WTC11 (cell line): ENCODE measurements around the gene NELL1. TPM values are rescaled to one million over a fixed set of nuclear protein-coding genes. Genes with fewer than 3 reads are reported as not detected.

Experiments used
- ATAC-seq: fragments of 200-7000 bp; cut with Tn5 transposase; 2 replicates; pipeline ENCODE4 v1.10.0; 2021; ENCODE audit warnings: mild to moderate bottlenecking, moderate library complexity
- CTCF ChIA-PET: fragments of 300-600 bp; sonication (Branson Sonifier 250); formaldehyde crosslinking; loops from one replicate; lab custom pipeline; 2021; ENCODE audit warnings: antibody characterized with exemption; lab: Charles Lee
- POLR2A ChIA-PET: fragments of 350-600 bp; sonication (Branson Sonifier 250); formaldehyde crosslinking; loops from one replicate; lab custom pipeline; 2021; ENCODE audit warnings: antibody characterized with exemption; lab: Charles Lee
- DNase-seq: peaks from one replicate; pipeline ENCODE4 v3.0.0; 2021; ENCODE audit warnings: low spot score
- H3K27ac Mint-ChIP-seq: 2 replicates; pipeline ENCODE4 v1.8.0; 2021; ENCODE audit warnings: mixed read lengths
- H3K27me3 Mint-ChIP-seq: 2 replicates; pipeline ENCODE4 v1.8.0; 2021; ENCODE audit warnings: low read depth, mild to moderate bottlenecking, moderate library complexity, mixed read lengths
- H3K36me3 Mint-ChIP-seq: 2 replicates; pipeline ENCODE4 v1.8.0; 2021; ENCODE audit warnings: mixed read lengths
- H3K4me1 Mint-ChIP-seq: 2 replicates; pipeline ENCODE4 v1.8.0; 2022; ENCODE audit warnings: mixed read lengths
- H3K4me3 Mint-ChIP-seq: 2 replicates; pipeline ENCODE4 v1.8.0; 2021; ENCODE audit warnings: mild to moderate bottlenecking, moderate library complexity, mixed read lengths
- H3K9me3 Mint-ChIP-seq: 2 replicates; pipeline ENCODE4 v1.8.0; 2021; ENCODE audit warnings: mixed read lengths
- E2F4 ChIP-seq: sonication (generic); formaldehyde crosslinking; IDR thresholded peaks from 2 replicates; pipeline ENCODE4 v1.8.1; 2022; ENCODE audit warnings: low read depth, mild to moderate bottlenecking, moderate library complexity, missing genetic modification reagents, borderline replicate concordance
- FOXP1 ChIP-seq: sonication (generic); formaldehyde crosslinking; IDR thresholded peaks from 2 replicates; pipeline ENCODE4 v1.8.0; 2022; ENCODE audit warnings: missing genetic modification reagents, mild to moderate bottlenecking, moderate library complexity, borderline replicate concordance
- GABPB1 ChIP-seq: sonication (generic); formaldehyde crosslinking; IDR thresholded peaks from 2 replicates; pipeline ENCODE4 v1.8.1; 2023; ENCODE audit warnings: mild to moderate bottlenecking, missing genetic modification reagents
- HMGA2 ChIP-seq: fragments of 250-450 bp; sonication (Bioruptor Pico); IDR thresholded peaks from 2 replicates; pipeline ENCODE4 v1.4.0; 2021; ENCODE audit warnings: mild to moderate bottlenecking, moderate library complexity
- JAZF1 ChIP-seq: fragments of 250-450 bp; sonication (Bioruptor Pico); IDR thresholded peaks from 2 replicates; pipeline ENCODE4 v1.9.0; 2021; ENCODE audit warnings: moderate library complexity, mild to moderate bottlenecking, inconsistent platforms
- MAX ChIP-seq: sonication (generic); formaldehyde crosslinking; IDR thresholded peaks from 2 replicates; pipeline ENCODE4 v1.8.0; 2022; ENCODE audit warnings: mild to moderate bottlenecking, missing genetic modification reagents
- MXD4 ChIP-seq: fragments of 250-450 bp; sonication (Bioruptor Pico); IDR thresholded peaks from 2 replicates; pipeline ENCODE4 v1.8.0; 2021; ENCODE audit warnings: mild to moderate bottlenecking, moderate library complexity, borderline replicate concordance
- PRRX2 ChIP-seq: fragments of 250-450 bp; sonication (Bioruptor Pico); IDR thresholded peaks from 2 replicates; pipeline ENCODE4 v1.8.0; 2021; ENCODE audit warnings: mild to moderate bottlenecking
- RELA ChIP-seq: sonication (generic); formaldehyde crosslinking; IDR thresholded peaks from 2 replicates; pipeline ENCODE4 v1.8.1; 2022; ENCODE audit warnings: missing genetic modification reagents, mild to moderate bottlenecking, borderline replicate concordance
- SMAD3 ChIP-seq: sonication (generic); formaldehyde crosslinking; IDR thresholded peaks from 2 replicates; pipeline ENCODE4 v1.8.0; 2022; ENCODE audit warnings: missing genetic modification reagents, mild to moderate bottlenecking, borderline replicate concordance
- SMAD4 ChIP-seq: sonication (generic); formaldehyde crosslinking; IDR thresholded peaks from 2 replicates; pipeline ENCODE4 v1.8.0; 2022; ENCODE audit warnings: mild to moderate bottlenecking, missing genetic modification reagents
- SOX15 ChIP-seq: fragments of 250-450 bp; sonication (Bioruptor Pico); IDR thresholded peaks from 2 replicates; pipeline ENCODE4 v1.9.0; 2021; ENCODE audit warnings: mild to moderate bottlenecking
- STAT6 ChIP-seq: sonication (generic); formaldehyde crosslinking; conservative IDR thresholded peaks from 2 replicates; pipeline ENCODE4 v1.8.1; 2023; ENCODE audit warnings: mild to moderate bottlenecking, low read depth, missing genetic modification reagents, moderate library complexity
- TCF7 ChIP-seq: sonication (generic); formaldehyde crosslinking; IDR thresholded peaks from 2 replicates; pipeline ENCODE4 v1.8.0; 2022; ENCODE audit warnings: mild to moderate bottlenecking, low read depth, missing genetic modification reagents, moderate library complexity
- TP53 ChIP-seq: sonication (generic); formaldehyde crosslinking; IDR thresholded peaks from 2 replicates; pipeline ENCODE4 v1.8.1; 2023; ENCODE audit warnings: mild to moderate bottlenecking, missing genetic modification reagents
- ZNF219 ChIP-seq: sonication (generic); formaldehyde crosslinking; IDR thresholded peaks from 2 replicates; pipeline ENCODE4 v1.8.0; 2023; ENCODE audit warnings: missing genetic modification reagents, mild to moderate bottlenecking, borderline replicate concordance
- ZNF232 ChIP-seq: sonication (generic); formaldehyde crosslinking; IDR thresholded peaks from 2 replicates; pipeline ENCODE4 v1.8.0; 2022; ENCODE audit warnings: mild to moderate bottlenecking, missing genetic modification reagents
- ZNF281 ChIP-seq: sonication (generic); formaldehyde crosslinking; IDR thresholded peaks from 2 replicates; pipeline ENCODE4 v1.8.0; 2023; ENCODE audit warnings: mild to moderate bottlenecking, missing genetic modification reagents
- ZNF416 ChIP-seq: fragments of 250-450 bp; sonication (Bioruptor Pico); IDR thresholded peaks from 2 replicates; pipeline ENCODE4 v1.9.0; 2021; ENCODE audit warnings: mild to moderate bottlenecking, inconsistent platforms
- total RNA-seq: library from RNA; stranded (reverse); gene quantifications from 3 replicates; pipeline ENCODE4 v1.2.3, GENCODE V29; 2021
- TF ChIP-seq, protein P1 (sequence below): fragments of 250-450 bp; sonication (Bioruptor Pico); conservative IDR thresholded peaks from 2 replicates; pipeline ENCODE4 v1.9.0; 2021; ENCODE audit warnings: mild to moderate bottlenecking

Gene NELL1
- total RNA-seq, 1 experiment from 2014 or later, result 1.8 TPM

GRCh38 chr11:21385669-21386440 is 716.5 kb downstream of the NELL1 start (continued):
- TF ChIP-seq TP53 (no peak), TCF7 (CRISPR knock-in tag) (no peak), SMAD4 (CRISPR knock-in tag) (no peak), ZNF219 (CRISPR knock-in tag) (no peak), RELA (CRISPR knock-in tag) (no peak), MXD4 (CRISPR knock-in tag) (no peak)

- no peak overlapping the region for H3K27ac Mint-ChIP-seq
- CTCF ChIA-PET, result no interaction called here
- H3K4me3 Mint-ChIP-seq, result no peak overlapping the region
- DNase-seq (no peak), ATAC-seq (no peak)
- no peaks in the 10 kb centered on the region for H3K9me3 Mint-ChIP-seq
- TF ChIP-seq FOXP1 (CRISPR knock-in tag) (no peak), ZNF281 (no peak), PRRX2 (no peak), ZNF232 (CRISPR knock-in tag) (no peak), HMGA2 (CRISPR knock-in tag) (no peak), JAZF1 (no peak), SMAD3 (CRISPR knock-in tag) (no peak), MAX (CRISPR knock-in tag) (no peak), E2F4 (CRISPR knock-in tag) (no peak), GABPB1 (CRISPR knock-in tag) (no peak), TCF7 (CRISPR knock-in tag) (no peak), ZNF416 (CRISPR knock-in tag) (no peak), STAT6 (CRISPR knock-in tag) (no peak), SOX15 (CRISPR knock-in tag) (no peak)
- TF ChIP-seq, protein P1, sequence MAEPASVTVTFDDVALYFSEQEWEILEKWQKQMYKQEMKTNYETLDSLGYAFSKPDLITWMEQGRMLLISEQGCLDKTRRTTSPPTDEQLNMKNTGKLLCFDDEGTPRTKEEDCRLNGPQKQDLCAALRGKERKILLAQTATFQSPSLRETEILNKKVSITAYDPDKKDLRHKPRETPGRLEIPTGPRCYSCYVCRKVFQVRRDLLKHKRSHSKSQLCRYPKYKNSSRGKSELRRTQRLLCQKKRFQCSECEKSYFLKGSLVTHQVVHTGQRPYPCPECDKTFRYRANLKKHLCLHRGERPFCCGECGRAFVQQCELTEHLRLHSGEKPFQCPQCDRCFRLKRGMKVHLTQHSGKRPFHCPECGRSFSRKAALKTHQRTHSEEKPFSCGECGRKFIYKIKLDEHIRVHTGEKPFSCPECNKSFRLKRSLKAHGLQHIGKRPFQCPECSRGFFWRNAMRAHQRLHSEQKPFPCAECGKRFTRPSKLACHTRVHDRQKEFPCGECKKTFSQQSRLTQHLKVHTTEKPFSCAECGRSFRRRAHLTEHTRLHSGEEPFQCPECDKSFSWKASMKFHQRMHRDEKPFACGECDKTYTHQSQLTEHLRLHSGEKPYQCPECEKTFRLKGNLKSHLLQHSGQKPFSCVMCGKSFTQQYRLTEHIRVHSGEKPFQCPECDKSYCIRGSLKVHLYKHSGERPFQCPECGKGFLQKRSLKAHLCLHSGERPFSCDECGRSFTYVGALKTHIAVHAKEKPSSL (CRISPR knock-in tag), result no peak
- no peaks in the 10 kb centered on the region for H3K36me3 Mint-ChIP-seq
- H3K4me1 Mint-ChIP-seq, result no peaks in the 10 kb centered on the region
- H3K27me3 Mint-ChIP-seq, result no peaks in the 10 kb centered on the region
- POLR2A ChIA-PET, result interaction anchor here (0.6 kb wide), 1 partner anchor 1150 kb away, joined by 3 read pairs; no protein-coding TSS in a partner anchor
Measured at GRCh38 chr11:21390430-21390829, 721.0 kb downstream of the NELL1 start.
